Measurements from ENCODE around the gene SLC23A2.

DNA sequence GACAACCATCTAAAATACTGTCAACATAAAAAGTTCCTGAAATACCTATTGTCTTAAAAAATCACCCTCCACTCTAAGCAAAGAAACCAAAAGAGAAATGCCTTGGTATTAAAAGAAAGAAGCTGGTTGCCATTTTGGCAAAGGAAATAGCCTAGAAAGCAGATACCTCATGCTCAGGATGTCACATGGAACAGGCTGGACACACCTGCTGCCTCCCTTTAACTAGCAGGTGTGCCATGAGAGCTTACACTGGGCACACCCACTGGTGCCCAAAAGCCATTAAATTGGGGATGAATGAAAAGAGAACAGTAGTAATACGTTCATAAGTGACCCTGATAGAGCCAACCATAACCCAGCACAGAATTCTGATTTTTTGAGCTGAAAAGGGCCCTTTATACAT lies 1.5 kb downstream of the SLC23A2 start:
- TF ChIP-seq, protein P1, sequence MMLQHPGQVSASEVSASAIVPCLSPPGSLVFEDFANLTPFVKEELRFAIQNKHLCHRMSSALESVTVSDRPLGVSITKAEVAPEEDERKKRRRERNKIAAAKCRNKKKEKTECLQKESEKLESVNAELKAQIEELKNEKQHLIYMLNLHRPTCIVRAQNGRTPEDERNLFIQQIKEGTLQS (IDR thresholded peaks at IDR 0.05) = no peak
- no peak for TF ChIP-seq YY1 (IDR thresholded peaks at IDR 0.05)
- no peak for TF ChIP-seq EGR1 (IDR thresholded peaks at IDR 0.05; ENCODE audit: low read depth in 2 of 2)
- TF ChIP-seq, protein P2, sequence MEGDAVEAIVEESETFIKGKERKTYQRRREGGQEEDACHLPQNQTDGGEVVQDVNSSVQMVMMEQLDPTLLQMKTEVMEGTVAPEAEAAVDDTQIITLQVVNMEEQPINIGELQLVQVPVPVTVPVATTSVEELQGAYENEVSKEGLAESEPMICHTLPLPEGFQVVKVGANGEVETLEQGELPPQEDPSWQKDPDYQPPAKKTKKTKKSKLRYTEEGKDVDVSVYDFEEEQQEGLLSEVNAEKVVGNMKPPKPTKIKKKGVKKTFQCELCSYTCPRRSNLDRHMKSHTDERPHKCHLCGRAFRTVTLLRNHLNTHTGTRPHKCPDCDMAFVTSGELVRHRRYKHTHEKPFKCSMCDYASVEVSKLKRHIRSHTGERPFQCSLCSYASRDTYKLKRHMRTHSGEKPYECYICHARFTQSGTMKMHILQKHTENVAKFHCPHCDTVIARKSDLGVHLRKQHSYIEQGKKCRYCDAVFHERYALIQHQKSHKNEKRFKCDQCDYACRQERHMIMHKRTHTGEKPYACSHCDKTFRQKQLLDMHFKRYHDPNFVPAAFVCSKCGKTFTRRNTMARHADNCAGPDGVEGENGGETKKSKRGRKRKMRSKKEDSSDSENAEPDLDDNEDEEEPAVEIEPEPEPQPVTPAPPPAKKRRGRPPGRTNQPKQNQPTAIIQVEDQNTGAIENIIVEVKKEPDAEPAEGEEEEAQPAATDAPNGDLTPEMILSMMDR (IDR thresholded peaks at IDR 0.05; ENCODE audit: low read depth, low read length, missing input control) = no peak
- TF ChIP-seq, protein P3, sequence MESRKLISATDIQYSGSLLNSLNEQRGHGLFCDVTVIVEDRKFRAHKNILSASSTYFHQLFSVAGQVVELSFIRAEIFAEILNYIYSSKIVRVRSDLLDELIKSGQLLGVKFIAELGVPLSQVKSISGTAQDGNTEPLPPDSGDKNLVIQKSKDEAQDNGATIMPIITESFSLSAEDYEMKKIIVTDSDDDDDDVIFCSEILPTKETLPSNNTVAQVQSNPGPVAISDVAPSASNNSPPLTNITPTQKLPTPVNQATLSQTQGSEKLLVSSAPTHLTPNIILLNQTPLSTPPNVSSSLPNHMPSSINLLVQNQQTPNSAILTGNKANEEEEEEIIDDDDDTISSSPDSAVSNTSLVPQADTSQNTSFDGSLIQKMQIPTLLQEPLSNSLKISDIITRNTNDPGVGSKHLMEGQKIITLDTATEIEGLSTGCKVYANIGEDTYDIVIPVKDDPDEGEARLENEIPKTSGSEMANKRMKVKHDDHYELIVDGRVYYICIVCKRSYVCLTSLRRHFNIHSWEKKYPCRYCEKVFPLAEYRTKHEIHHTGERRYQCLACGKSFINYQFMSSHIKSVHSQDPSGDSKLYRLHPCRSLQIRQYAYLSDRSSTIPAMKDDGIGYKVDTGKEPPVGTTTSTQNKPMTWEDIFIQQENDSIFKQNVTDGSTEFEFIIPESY (IDR thresholded peaks at IDR 0.05) = no peak
- TF ChIP-seq RAD21 (IDR thresholded peaks at IDR 0.05) = no peak
- no peak for TF ChIP-seq RXRA (IDR thresholded peaks at IDR 0.05)
- TF ChIP-seq JUND (IDR thresholded peaks at IDR 0.05) = no peak
- TF ChIP-seq, protein P4, sequence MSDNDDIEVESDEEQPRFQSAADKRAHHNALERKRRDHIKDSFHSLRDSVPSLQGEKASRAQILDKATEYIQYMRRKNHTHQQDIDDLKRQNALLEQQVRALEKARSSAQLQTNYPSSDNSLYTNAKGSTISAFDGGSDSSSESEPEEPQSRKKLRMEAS (IDR thresholded peaks at IDR 0.05) = no peak
- TF ChIP-seq GABPA (IDR thresholded peaks at IDR 0.05 in 1 of 2, conservative IDR thresholded peaks at IDR 0.05 in 1 of 2) = no peak
- TF ChIP-seq, protein P5, sequence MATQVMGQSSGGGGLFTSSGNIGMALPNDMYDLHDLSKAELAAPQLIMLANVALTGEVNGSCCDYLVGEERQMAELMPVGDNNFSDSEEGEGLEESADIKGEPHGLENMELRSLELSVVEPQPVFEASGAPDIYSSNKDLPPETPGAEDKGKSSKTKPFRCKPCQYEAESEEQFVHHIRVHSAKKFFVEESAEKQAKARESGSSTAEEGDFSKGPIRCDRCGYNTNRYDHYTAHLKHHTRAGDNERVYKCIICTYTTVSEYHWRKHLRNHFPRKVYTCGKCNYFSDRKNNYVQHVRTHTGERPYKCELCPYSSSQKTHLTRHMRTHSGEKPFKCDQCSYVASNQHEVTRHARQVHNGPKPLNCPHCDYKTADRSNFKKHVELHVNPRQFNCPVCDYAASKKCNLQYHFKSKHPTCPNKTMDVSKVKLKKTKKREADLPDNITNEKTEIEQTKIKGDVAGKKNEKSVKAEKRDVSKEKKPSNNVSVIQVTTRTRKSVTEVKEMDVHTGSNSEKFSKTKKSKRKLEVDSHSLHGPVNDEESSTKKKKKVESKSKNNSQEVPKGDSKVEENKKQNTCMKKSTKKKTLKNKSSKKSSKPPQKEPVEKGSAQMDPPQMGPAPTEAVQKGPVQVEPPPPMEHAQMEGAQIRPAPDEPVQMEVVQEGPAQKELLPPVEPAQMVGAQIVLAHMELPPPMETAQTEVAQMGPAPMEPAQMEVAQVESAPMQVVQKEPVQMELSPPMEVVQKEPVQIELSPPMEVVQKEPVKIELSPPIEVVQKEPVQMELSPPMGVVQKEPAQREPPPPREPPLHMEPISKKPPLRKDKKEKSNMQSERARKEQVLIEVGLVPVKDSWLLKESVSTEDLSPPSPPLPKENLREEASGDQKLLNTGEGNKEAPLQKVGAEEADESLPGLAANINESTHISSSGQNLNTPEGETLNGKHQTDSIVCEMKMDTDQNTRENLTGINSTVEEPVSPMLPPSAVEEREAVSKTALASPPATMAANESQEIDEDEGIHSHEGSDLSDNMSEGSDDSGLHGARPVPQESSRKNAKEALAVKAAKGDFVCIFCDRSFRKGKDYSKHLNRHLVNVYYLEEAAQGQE (IDR thresholded peaks at IDR 0.05) = no peak

Data from liver (tissue), 3 donors.